ENCODE results near the gene NRIP1.

GRCh38 chr21:15031790-15032357 is 32.9 kb downstream of the NRIP1 start:
- no peak for TF ChIP-seq POLR2AphosphoS5 (IDR thresholded peaks at IDR 0.05)
- no peak for TF ChIP-seq CTCF (IDR thresholded peaks at IDR 0.05)
- no peak for TF ChIP-seq POLR2A (IDR thresholded peaks at IDR 0.05)
